ENCODE results near the gene MATN3. TPM values are rescaled to one million over a fixed set of nuclear protein-coding genes. Genes with fewer than 3 reads are reported as not detected.

MATN3 gene
- polyA plus RNA-seq, 3 donors = not detected

DNA sequence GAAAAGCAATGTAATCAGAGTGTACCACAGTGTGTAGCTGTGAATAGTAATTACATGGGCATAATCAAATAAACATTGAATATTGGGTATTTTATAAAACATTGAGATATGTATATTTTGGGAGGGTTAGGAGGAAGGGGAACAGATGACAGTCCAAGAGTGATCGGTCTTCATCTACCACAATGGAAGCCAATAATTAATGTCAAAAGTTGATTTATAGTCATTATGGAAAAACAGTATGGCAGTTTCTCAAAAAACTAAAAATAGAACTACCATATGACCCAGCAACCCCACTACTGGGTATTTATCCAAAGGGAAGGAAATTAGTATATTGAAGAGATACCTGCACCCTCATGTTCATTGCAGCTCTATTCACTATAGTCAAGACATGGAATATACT is 44.8 kb upstream of the MATN3 start:
- no peaks in the 10 kb centered on the region for H3K36me3 Mint-ChIP-seq
- peaks cover 10% of the 10 kb centered on the region in 2 donors for H3K4me1 ChIP-seq (ENCODE audit: control insufficient read depth in 1 of 2, insufficient read depth in 2 of 2, low read length in 2 of 2)
- H3K27me3 Mint-ChIP-seq (ENCODE audit: low read depth in 3 of 3) = peaks cover 27 to 50% (median 29%) of the 10 kb centered on the region in 3 donors

DNA sequence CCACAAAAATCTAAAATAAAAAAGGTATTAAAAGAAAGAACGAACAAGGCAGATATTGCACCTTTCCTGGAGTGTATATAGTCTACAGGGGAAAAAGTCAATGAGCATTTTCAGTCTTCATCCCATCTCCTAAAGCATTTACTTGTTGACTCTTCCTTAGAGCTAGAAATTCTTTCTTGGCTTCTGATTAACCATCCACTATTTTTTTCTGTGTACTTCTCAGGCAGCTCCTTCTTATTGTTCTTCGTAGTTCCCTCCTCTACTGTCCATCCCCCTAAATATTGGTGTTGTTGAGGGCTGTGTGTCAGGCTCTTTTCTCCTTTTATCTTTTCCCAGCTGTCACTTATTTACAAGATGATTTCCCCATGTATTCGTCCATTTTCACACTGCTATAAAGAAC is 42.5 kb upstream of the MATN3 start:
- WGBS (ENCODE audit: insufficient coverage) = no CpG with 5 or more reads among the region's 3 CpGs
- intact Hi-C loops (cut with micrococcal nuclease) = loop anchor here in 1 of 2 donors (5.0 to 10.0 kb wide), 2 partner anchors 153 to 710 kb away; partner anchors contain the start of gene TTC32
- H3K27ac Mint-ChIP-seq = no peak overlapping the region

More for the DNA sequence above, 44.8 kb upstream of the MATN3 start:
- no peak overlapping the region for H3K4me3 ChIP-seq (replicated peaks in 1 of 3; ENCODE audit: low read depth in 2 of 3, low read length in 3 of 3)
- Mint-ChIP-seq H3K4me3 (no peak overlapping the region), H3K27ac (no peak overlapping the region), H3K9me3 (peaks cover 0 to 6% (median 2%) of the 10 kb centered on the region in 7 donors), H3K4me1 (no peaks in the 10 kb centered on the region)
- H3K36me3 ChIP-seq (replicated peaks in 1 of 2; ENCODE audit: control insufficient read depth in 1 of 2, insufficient read depth in 2 of 2, low read length in 2 of 2) = no peaks in the 10 kb centered on the region
- no peak overlapping the region for H2AFZ ChIP-seq (ENCODE audit: insufficient read depth, low read depth, low read length, poor library complexity, severe bottlenecking)
- TF ChIP-seq, protein P1, sequence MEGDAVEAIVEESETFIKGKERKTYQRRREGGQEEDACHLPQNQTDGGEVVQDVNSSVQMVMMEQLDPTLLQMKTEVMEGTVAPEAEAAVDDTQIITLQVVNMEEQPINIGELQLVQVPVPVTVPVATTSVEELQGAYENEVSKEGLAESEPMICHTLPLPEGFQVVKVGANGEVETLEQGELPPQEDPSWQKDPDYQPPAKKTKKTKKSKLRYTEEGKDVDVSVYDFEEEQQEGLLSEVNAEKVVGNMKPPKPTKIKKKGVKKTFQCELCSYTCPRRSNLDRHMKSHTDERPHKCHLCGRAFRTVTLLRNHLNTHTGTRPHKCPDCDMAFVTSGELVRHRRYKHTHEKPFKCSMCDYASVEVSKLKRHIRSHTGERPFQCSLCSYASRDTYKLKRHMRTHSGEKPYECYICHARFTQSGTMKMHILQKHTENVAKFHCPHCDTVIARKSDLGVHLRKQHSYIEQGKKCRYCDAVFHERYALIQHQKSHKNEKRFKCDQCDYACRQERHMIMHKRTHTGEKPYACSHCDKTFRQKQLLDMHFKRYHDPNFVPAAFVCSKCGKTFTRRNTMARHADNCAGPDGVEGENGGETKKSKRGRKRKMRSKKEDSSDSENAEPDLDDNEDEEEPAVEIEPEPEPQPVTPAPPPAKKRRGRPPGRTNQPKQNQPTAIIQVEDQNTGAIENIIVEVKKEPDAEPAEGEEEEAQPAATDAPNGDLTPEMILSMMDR (IDR thresholded peaks at IDR 0.05) = no peak
- peaks cover 23 to 34% of the 10 kb centered on the region in 2 donors for H3K27me3 ChIP-seq (ENCODE audit: control insufficient read depth in 2 of 2, insufficient read depth in 2 of 2, low read length in 2 of 2)
- DNase-seq = no peak
- no peak overlapping the region for H3K9ac ChIP-seq (ENCODE audit: insufficient read depth, low read length, poor library complexity, severe bottlenecking)
- no CpG with 5 or more reads among the region's 1 CpG for WGBS (ENCODE audit: insufficient coverage)
- intact Hi-C loops (cut with micrococcal nuclease) = loop anchor here in 1 of 2 donors (10.0 kb wide), 1 partner anchor 712 kb away; no protein-coding TSS in a partner anchor
- H3K27ac ChIP-seq (ENCODE audit: low read depth in 1 of 2, low read length in 2 of 2) = no peak overlapping the region
- H3K9me3 ChIP-seq (replicated peaks in 1 of 2; ENCODE audit: control insufficient read depth in 1 of 2, insufficient read depth in 1 of 2, low read length in 2 of 2) = no peaks in the 10 kb centered on the region
- no peaks in the 10 kb centered on the region for H3K79me2 ChIP-seq (ENCODE audit: insufficient read depth, low read length)
- no peak overlapping the region for H3K4me2 ChIP-seq (replicated peaks; ENCODE audit: extremely low read depth, low read length, poor library complexity, severe bottlenecking)
- no peaks in the 10 kb centered on the region for H4K20me1 ChIP-seq (ENCODE audit: insufficient read depth, low read length)

More for the DNA sequence above, 42.5 kb upstream of the MATN3 start:
- Histone ChIP-seq H2AFZ (ENCODE audit: insufficient read depth, low read depth, low read length, poor library complexity, severe bottlenecking) (no peak overlapping the region), H3K9me3 (replicated peaks in 1 of 2; ENCODE audit: control insufficient read depth in 1 of 2, insufficient read depth in 1 of 2, low read length in 2 of 2) (no peaks in the 10 kb centered on the region), H3K9ac (ENCODE audit: insufficient read depth, low read length, poor library complexity, severe bottlenecking) (no peak overlapping the region), H3K36me3 (replicated peaks in 1 of 2; ENCODE audit: control insufficient read depth in 1 of 2, insufficient read depth in 2 of 2, low read length in 2 of 2) (no peaks in the 10 kb centered on the region), H3K27me3 (ENCODE audit: control insufficient read depth in 2 of 2, insufficient read depth in 2 of 2, low read length in 2 of 2) (peaks cover 19 to 33% of the 10 kb centered on the region in 2 donors), H3K4me1 (ENCODE audit: control insufficient read depth in 1 of 2, insufficient read depth in 2 of 2, low read length in 2 of 2) (peaks cover 12 to 13% of the 10 kb centered on the region in 2 donors), H3K4me3 (replicated peaks in 1 of 3; ENCODE audit: low read depth in 2 of 3, low read length in 3 of 3) (no peak overlapping the region), H3K27ac (ENCODE audit: low read depth in 1 of 2, low read length in 2 of 2) (no peak overlapping the region), H4K20me1 (ENCODE audit: insufficient read depth, low read length) (no peaks in the 10 kb centered on the region), H3K79me2 (ENCODE audit: insufficient read depth, low read length) (peaks cover 12% of the 10 kb centered on the region), H3K4me2 (replicated peaks; ENCODE audit: extremely low read depth, low read length, poor library complexity, severe bottlenecking) (no peak overlapping the region)
- peaks cover 0 to 4% (median 2%) of the 10 kb centered on the region in 7 donors for H3K9me3 Mint-ChIP-seq
- DNase-seq = no peak
- H3K4me1 Mint-ChIP-seq = peaks cover 2% of the 10 kb centered on the region
- peaks cover 25 to 41% (median 26%) of the 10 kb centered on the region in 3 donors for H3K27me3 Mint-ChIP-seq (ENCODE audit: low read depth in 3 of 3)
- no peak overlapping the region for H3K4me3 Mint-ChIP-seq
- TF ChIP-seq, protein P1 (IDR thresholded peaks at IDR 0.05) = no peak
- no peaks in the 10 kb centered on the region for H3K36me3 Mint-ChIP-seq

Data from CD14-positive monocyte (primary cell).